Measurements from ENCODE around the gene PLA1A.
"Not testable (repeated sequence)": the region's sequence is repeated elsewhere in the genome, so short reads cannot be mapped to it uniquely, and the experiment has no call there.

PLA1A gene

GRCh38 chr3:119597548-119598288, at the start of gene PLA1A:
Gene PLA1A (plus strand): TSS chr3:119597885. CDS start chr3:119597914, 29 bp downstream.
- no peaks in the 10 kb centered on the region for H3K36me3 Mint-ChIP-seq (ENCODE audit: low read depth)
- no peaks in the 10 kb centered on the region for H3K27me3 Mint-ChIP-seq (ENCODE audit: low read depth)
- H3K4me1 Mint-ChIP-seq: peaks cover 26% of the 10 kb centered on the region
- H3K4me3 Mint-ChIP-seq: peak within 1 kb of the TSS in 1 of 3 experiments; percentile 29
- peak within 1 kb of the TSS; percentile 11 to 68 (median 64) for H3K27ac Mint-ChIP-seq
- H3K9me3 Mint-ChIP-seq: no peaks in the 10 kb centered on the region
- no peak for TF ChIP-seq CTCF (IDR thresholded peaks at IDR 0.05; ENCODE audit: unreplicated experiment in 3 of 3)

DNA sequence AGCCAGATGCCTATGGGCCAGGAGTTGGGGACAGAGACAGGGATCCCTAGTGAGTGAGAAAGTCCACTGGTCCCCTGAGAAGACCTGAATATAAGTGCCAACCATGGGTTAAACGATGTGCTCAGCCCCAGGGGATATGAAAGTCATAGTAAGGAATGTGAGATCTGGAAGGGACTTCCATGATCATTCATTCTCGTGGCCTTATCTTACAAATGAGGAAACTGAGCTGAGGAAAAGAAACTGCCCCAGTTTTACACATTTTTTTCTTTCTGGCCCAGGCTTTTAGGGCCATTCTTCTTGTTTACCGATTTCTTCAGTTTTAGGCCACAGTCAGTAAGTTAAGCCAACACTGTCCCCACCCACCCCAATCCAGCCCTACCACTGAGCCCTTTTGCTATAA, 49.3 kb upstream of the PLA1A start:
- no peak for TF ChIP-seq CTCF (IDR thresholded peaks at IDR 0.05; ENCODE audit: unreplicated experiment in 3 of 3)
- no peaks in the 10 kb centered on the region for H3K4me1 Mint-ChIP-seq
- H3K9me3 Mint-ChIP-seq: no peaks in the 10 kb centered on the region
- H3K27ac Mint-ChIP-seq: no peak overlapping the region
- no peak overlapping the region for H3K4me3 Mint-ChIP-seq
- no peaks in the 10 kb centered on the region for H3K36me3 Mint-ChIP-seq (ENCODE audit: low read depth)
- no peaks in the 10 kb centered on the region for H3K27me3 Mint-ChIP-seq (ENCODE audit: low read depth)

DNA sequence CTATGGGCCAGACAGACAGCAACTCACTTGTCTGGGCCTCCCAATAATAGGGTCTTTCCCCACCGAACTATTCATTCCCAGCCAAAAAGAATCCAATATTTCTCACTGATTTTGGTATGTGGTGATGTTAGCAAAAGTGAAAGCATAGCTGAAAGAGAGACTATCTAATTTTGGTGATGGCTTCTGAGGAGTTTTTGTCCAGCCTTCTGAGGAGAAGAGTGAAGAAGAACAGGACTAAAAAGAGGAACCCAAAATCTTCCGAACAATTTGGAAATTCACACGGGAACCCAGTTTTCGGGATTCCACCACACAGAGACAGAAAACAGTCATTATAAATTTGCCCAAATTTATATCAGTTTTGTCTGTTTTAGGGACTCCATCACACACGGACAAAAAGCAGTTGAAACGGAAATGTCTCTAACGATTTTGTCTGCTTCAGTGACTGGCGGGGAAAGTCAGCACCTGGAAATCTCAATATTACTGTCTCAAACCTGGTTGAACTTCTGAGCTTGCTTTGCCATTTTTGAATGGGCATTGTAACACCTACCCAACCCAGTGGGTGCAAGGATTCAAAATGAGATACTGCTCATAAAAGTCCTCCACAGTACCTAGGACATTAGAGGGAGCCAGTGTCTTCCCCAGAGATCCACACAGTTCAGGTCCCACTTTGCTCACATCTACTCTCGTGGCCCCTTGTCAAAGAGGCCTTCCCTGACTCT, 47.3 kb upstream of the PLA1A start:
- Mint-ChIP-seq H3K9me3 (no peaks in the 10 kb centered on the region), H3K4me1 (no peaks in the 10 kb centered on the region), H3K27me3 (ENCODE audit: low read depth) (no peaks in the 10 kb centered on the region), H3K36me3 (ENCODE audit: low read depth) (no peaks in the 10 kb centered on the region), H3K27ac (no peak overlapping the region), H3K4me3 (no peak overlapping the region)
- TF ChIP-seq CTCF (IDR thresholded peaks at IDR 0.05; ENCODE audit: unreplicated experiment in 3 of 3): no peak

DNA sequence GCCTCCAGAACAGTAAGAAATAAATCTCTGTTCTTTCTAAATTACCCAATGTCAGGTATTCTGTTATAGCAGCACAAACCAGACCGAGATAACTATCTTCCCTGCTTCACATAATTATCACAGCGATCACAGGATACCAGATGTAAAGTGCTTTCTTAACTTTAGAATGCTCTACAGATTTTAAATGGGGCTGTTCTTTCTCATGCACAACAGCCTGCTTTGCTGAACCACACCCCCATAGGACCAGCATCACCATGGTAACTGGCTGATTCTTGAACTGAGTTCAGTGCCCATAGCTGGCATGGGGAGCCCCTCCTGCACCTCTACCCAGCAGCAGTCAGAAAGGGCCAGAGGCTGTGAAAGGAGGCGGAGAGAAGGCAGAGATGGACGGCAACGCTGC, 46.1 kb upstream of the PLA1A start:
- no peak for TF ChIP-seq CTCF (IDR thresholded peaks at IDR 0.05; ENCODE audit: unreplicated experiment in 3 of 3)
- Mint-ChIP-seq H3K4me1 (no peaks in the 10 kb centered on the region), H3K27me3 (ENCODE audit: low read depth) (peaks cover 4% of the 10 kb centered on the region), H3K36me3 (ENCODE audit: low read depth) (no peaks in the 10 kb centered on the region), H3K4me3 (no peak overlapping the region), H3K9me3 (no peaks in the 10 kb centered on the region), H3K27ac (no peak overlapping the region)

DNA sequence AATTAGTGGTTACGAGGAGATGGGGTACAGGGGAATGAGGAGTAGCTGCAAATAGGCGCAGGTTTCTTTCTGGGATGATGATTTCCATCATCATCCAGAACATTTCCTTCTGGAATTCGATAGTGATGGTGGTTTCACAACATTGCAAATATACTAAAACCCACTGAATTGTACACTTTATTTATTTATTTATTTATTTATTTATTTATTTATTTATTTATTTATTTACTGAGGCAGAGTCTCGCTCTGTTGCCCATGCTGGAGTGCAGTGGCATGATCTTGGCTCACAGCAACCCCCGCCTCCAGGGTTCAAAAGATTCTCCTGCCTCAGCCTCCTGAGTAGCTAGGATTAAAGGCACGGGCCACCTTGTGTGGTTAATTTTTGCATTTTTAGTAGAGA, 44.8 kb upstream of the PLA1A start:
- not testable (repeated sequence) for H3K36me3 Mint-ChIP-seq (ENCODE audit: low read depth); H3K9me3 Mint-ChIP-seq; H3K27ac Mint-ChIP-seq

GRCh38 chr3:119553823-119554415, 43.8 kb upstream of the PLA1A start:
- Mint-ChIP-seq H3K4me1 (no peaks in the 10 kb centered on the region), H3K36me3 (ENCODE audit: low read depth) (no peaks in the 10 kb centered on the region), H3K4me3 (no peak overlapping the region), H3K27ac (no peak overlapping the region), H3K9me3 (no peaks in the 10 kb centered on the region), H3K27me3 (ENCODE audit: low read depth) (peaks cover 4% of the 10 kb centered on the region)
- TF ChIP-seq CTCF (IDR thresholded peaks at IDR 0.05; ENCODE audit: unreplicated experiment in 3 of 3): no peak

More for the DNA sequence above, 44.8 kb upstream of the PLA1A start:
- H3K4me1 Mint-ChIP-seq; H3K27me3 Mint-ChIP-seq (ENCODE audit: low read depth); H3K4me3 Mint-ChIP-seq: not testable (repeated sequence)

Measured in nephron (organoid).